ENCODE measurements around the gene RFX3.

GRCh38 chr9:3507395-3508077 lies 18.3 kb downstream of the RFX3 start:
- TF ChIP-seq GATA2 (IDR thresholded peaks at IDR 0.05; ENCODE audit: low read depth, low read length) (no peak), GATA3 (IDR thresholded peaks at IDR 0.05; ENCODE audit: low read depth, low read length) (no peak)
